Cardiac fibroblast (primary cell): Measurements from ENCODE around the gene NECAB2.

Experiments
- DNase-seq, 2 donors: peaks; one replicate each; pipeline versions ENCODE4 v3.0.0 to v3.0.0-alpha.2; 2010; ENCODE audit warnings: low read depth in 2 of 2
- H3K4me3 ChIP-seq, 2 donors: replicated peaks in 1 of 2; 1 replicate in 1 of 2; 2 replicates in 1 of 2; pipeline ENCODE4 v1.5.1; 2011; ENCODE audit warnings: low read depth in 2 of 2, low read length in 2 of 2, mild to moderate bottlenecking in 2 of 2, moderate library complexity in 1 of 2
- CTCF ChIP-seq: IDR thresholded peaks from one replicate; pipeline ENCODE4 v1.5.1; 2011; ENCODE audit warnings: low read depth, mild to moderate bottlenecking, low read length, inconsistent platforms

NECAB2 gene

GRCh38 chr16:84032458-84033178 lies 64.6 kb downstream of the NECAB2 start:
- no peak for DNase-seq

DNA sequence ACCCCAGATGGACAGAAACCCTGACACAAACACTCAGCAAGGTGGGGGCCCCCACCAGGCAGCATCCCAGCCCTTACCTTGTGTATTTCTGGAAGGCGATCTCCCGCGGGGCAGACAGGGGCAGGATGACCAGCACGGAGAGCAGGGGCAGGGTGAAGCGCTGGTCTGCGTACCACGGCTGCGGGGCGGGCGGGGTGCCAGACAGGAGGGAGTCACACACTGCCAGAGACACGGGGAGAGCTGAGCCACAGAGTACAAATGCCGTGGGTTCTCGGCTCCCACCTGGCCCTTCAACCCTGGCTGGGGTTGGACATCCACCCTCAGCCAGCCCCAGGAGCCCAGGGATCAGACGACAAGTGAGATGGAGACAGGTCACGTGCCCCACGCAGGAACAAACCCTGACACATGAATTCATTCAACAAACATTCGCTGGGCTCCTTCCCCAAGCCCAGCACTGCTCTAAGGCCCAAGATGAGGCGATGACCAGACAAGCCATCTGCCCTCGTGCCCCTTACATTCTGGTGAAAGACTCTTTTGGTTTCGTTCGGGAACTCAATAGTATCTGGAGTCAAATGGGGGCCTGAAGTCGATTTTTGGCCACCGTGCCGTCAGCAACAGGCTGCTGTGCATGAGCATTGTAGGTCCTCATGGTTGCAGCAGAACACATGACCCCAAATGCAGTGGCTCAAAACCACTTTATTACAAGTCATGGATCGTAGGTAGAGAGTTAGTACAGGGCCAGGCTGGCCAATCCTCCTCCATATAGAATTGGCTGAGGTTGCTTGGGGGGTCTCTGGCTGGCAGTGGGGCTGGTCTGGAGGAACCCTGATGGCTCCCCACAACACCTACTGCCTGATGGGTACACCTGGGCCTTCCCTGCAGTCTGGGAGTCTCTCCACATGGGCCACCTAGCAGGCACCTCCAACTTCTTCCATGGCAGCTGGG lies 65.5 kb downstream of the NECAB2 start:
- no peak for DNase-seq
- H3K4me3 ChIP-seq = no peak overlapping the region
- no peak for TF ChIP-seq CTCF

More at GRCh38 chr16:84032458-84033178, 64.6 kb downstream of the NECAB2 start:
- TF ChIP-seq CTCF = no peak
- H3K4me3 ChIP-seq = no peak overlapping the region

GRCh38 chr16:84034516-84034915 lies 66.5 kb downstream of the NECAB2 start:
- H3K4me3 ChIP-seq = no peak overlapping the region
- DNase-seq = no peak
- no peak for TF ChIP-seq CTCF

DNA sequence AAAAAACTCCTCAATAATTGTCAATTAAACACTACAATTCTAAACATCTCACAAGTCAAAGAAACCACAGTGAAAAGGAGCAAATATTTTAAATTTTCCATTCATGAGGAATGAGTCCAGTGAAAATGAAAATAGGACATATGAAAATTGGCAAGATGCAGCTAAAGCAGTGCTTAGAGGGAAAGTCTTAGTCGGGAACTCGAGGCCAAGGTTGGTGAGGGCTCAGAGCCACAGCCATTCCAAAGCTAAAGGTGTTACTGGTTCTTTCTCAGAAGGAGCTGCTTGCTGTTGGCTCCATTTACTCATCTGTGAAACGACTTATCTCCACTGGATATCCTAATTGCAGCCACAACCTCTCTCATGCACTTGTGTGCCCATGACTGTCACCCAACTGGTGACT lies 68.1 kb downstream of the NECAB2 start:
- H3K4me3 ChIP-seq = no peak overlapping the region
- no peak for TF ChIP-seq CTCF
- DNase-seq = no peak

DNA sequence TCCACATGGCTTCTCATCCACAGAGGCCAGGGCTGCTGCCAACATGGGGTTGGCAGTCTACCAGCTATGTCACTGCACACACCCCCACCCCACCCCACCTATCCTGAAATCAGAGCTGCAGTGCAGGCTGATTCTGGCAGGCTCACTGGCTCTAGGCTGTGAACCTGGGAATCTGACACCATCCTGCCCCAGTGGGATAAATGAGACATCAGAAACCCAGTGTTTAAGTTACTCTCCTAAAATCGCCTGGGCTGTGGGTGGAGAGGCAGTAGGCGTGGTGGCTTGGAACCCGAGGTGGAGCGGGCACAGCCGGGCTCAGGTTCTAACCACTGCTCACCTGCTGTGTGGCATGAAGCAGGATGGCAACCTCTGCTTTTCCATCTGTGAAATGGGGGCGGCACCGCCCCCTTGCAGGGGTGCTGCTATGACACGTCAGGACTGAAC lies 69.0 kb downstream of the NECAB2 start:
- TF ChIP-seq CTCF = no peak
- no peak overlapping the region for H3K4me3 ChIP-seq
- DNase-seq = no peak

DNA sequence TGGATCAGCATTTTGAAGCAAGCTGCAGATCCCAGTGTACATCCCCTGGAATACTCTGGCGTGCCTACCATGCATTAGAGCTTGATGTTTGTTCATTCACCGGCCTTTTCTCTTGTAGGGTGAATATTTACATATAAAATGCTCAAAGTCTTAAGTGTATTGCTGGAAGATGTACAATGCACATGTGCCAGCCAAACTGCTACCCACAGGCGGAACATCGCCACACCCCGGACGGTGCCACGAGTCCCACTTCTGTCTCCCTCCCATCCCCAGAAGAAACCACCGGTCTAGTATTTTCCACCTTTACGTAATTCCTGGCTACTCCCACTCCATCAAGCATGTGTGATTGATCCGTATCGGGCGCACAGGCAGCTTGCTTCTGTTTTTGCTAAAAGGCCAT lies 70.4 kb downstream of the NECAB2 start:
- no peak for TF ChIP-seq CTCF
- no peak for DNase-seq
- no peak overlapping the region for H3K4me3 ChIP-seq
